HG03432 (cell line): ENCODE data around the gene BAMBI.

Experiments used
- ATAC-seq: cut with Tn5 transposase; IDR thresholded peaks from one replicate; pipeline ENCODE4 v1.9.1; 2021; ENCODE audit warnings: mild to moderate bottlenecking, moderate library complexity; ENCODE audit not compliant: unreplicated experiment

The BAMBI gene

DNA sequence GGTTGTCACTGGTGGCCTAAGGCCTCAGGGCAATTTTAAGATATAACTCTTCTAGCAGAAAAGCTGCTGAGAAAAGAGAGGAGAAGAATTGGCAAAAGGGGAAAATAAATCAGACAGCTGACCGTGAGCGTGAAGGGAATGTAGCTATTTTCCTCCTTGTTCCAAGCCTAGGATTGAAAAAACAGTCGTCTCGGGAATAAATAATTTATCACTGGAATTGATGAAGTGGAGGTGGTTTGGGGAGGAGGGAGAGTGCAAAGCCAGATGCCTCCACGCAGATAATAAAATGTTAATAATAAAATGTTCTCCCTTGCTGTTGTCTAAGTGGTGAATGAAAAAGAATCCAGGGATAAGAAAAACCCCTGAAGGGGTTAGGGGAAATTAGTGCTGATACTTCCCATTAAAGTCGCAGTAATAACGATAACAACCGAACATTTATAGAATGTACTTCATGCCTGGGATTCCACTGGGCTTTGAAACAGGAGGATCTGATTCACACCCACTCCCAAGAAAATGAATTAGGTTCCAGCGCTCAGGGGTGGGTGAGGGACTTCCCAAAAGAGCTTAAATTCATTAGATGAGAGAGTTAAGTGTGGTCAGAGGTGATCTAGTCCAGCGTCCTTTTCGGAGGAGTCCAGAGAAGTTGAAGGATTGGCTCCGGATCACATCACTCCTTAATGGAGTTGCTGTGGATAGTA is 27.3 kb downstream of the BAMBI start:
- no peak for ATAC-seq

- no peak for ATAC-seq
Measured at GRCh38 chr10:28705472-28705871, 28.2 kb downstream of the BAMBI start.

DNA sequence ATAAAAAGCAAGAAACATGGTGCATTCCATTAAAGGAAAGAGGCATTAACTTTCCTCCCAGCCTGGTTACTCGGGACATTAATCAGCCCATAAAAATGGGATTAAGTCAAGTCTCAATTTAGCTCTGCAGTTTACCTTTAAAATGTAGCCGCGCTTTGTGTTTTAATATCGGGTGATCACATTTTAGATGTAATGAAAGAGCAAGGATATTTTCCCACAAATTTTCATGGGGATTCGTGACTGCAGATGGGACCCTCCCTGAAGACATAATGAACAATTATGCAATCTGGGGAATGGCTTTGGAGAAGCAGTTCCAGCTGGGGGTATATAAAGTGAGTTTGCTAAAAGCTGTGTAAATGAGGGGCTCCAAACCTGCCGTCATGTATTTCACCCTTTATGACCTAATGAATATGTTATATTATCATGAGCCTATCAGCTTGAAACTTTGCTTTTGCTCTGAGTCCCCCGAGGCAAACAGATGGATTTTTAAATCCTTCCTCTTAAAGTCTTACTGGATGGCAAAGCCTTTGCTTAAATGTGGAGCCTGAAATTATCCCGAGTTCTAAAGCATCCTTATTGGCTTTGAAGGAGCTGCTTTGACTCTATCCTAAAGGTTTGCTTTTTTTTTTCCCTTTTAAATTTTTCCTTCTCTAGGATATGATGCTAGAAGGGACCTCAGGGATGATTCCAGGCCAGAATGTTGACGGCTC is 31.8 kb downstream of the BAMBI start:
- ATAC-seq: no peak

GRCh38 chr10:28710202-28710886 is 33.0 kb downstream of the BAMBI start:
- ATAC-seq: no peak

DNA sequence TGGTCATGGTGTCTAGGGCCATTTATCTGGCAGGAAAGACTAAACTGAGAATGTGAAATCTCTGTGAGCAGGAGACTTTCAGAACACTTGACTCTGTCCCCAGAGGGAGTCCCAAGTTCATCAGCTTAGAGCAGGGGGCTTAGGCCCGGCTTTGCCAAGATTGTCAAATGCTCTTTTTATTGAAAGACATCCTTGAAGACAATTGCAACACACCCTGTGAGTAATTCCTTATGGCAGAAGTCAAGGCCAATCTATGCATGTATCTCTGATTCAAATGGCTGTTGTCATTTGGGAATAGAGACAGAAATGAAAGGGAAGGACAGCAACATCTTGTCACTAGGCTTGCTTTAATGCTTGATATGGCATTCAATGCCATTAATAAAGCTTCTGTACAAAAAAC is 33.7 kb downstream of the BAMBI start:
- no peak for ATAC-seq

- ATAC-seq: no peak
Measured at GRCh38 chr10:28711776-28712175, 34.5 kb downstream of the BAMBI start.

- no peak for ATAC-seq
Measured at GRCh38 chr10:28713626-28714352, 36.5 kb downstream of the BAMBI start.

DNA sequence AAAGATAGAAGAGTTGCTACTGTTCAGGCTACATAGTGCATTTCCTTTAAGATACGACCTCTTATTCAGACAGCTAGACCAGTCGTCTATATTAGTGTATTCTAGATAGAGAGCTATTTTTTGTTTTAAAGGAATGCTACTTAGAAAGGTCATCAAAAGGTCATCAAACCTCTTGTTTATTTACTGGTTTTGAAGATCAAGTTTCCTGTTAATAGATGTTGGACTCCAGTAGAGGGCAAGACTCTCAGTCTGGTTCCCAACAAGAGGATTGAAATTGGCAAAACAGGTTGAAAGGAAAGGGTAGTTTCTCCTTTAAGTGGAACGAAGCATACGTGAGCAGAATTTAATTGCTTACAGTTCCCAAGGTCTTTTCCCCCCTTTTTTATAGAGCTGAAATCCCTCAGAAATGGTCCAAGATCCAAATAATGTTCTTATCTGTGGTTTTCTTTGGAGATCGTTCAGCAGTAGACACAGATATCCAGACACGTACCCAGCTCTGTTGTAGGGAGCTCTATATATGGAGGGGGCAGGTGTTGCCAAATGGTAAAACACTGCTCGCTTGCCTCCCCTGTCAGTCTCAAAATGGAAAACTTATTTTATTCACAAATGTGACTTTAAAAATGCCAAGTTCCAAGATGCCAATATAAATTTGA is 37.2 kb downstream of the BAMBI start:
- no peak for ATAC-seq

DNA sequence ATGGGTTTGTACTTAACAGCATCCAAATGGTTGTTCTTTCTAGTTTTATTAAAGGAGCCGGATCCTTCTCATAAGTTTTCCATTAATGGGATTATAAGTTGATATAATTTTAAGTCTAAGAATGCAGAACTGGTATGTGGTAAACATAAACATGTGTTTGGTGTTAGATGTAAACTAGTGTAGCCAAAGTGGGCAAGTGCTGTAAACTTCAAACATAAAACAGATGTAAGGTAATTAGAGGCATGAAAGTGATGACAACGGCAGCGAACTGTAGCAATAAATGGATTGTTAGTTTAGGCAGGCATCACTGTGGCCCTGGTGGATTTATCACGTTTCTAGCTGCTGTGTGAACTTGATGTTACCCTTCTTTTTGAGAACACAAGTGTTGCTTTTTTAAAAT is 37.9 kb downstream of the BAMBI start:
- ATAC-seq: no peak

DNA sequence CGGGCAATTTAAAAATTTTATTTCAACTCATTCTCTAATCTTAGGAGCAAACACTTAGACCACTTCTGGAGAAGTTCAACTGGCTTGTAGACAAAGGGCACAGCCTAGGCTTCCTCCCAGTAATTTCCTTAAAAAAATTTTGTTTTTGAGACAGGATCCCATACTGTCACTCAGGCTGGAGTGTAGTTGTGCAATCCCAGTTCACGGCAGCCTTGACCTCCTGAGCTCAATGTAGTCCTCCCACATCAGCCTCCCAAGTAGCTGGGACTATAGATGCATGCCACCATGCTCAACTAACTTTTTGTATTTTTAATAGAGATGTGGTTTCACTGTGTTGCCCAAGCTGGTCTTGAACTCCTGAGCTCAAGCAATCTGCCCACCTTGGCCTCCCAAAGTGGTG is 38.4 kb downstream of the BAMBI start:
- no peak for ATAC-seq

DNA sequence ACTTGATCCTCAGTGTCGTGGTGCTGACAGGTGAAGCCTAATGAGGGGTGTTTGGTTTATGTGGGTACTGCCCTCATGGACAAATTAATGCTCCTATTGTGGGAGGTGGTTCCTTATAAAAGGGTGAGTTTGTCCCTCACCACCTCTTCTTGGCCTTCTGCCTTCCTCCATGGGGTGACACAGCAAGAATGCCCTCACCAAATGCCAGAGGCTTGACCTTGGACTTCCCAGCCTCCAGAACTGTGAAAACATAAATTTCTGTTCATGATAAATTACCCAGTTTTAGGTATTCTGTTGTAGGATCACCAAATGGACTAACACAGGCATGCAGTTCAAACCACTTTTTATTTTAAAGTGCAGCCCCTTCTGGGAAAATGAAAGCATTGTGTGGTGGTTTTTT is 39.4 kb downstream of the BAMBI start:
- no peak for ATAC-seq

DNA sequence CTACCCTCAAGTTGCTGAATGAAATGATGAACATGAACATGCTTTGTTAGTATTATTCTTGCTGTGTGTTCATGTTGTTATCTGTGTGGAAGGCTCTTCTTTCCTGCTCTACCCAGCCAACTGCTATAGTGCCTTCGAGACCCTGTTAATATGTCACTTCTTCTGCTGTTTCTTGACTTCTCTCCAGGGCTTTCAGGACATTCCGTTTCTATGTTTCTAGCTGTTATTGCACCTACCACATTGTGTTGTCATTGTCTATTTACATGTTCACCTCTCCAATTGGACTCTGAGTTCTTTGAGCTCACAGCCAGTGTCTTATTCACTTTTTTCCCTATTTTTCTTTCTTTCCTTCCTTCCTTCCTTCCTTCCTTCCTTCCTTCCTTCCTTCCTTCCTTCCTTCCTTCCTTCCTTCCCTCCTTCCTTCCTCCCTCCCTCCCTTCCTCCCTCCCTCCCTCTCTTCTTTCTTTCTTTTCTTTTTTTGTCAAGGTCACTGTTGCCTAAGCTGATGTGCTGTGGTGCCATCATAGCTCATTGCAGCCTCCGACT is 40.4 kb downstream of the BAMBI start:
- ATAC-seq: no peak

DNA sequence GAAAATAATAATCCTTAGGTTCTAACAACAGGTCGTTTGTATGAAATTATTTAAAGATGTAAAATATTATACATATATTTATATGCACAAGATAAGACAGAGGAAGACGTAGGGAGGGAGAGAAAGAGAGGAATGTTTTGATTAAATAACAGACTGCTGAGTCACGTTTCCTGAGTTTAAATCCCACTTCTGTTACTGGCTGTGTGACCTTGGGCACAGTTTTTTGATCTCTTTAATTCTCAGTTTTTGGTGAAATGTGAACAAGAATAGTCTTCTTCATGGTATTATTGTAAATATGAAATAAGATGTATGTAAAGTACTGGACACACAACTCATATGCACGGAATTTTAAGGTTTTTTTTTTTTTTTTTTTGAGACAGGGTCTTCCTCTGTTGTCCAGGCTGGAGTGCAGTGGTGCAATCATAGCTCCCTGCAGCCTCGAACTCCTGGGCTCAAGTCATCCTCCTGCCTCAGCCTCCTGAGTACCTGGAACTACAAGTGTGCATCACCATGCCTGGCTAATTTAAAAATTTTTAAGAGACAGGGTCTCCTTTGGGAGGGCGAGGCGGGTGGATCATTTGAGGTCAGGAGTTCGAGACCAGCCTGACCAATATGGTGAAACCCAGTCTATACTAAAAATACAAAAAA is 42.6 kb downstream of the BAMBI start:
- ATAC-seq: no peak

GRCh38 chr10:28721318-28721951 is 44.1 kb downstream of the BAMBI start:
- ATAC-seq: no peak

DNA sequence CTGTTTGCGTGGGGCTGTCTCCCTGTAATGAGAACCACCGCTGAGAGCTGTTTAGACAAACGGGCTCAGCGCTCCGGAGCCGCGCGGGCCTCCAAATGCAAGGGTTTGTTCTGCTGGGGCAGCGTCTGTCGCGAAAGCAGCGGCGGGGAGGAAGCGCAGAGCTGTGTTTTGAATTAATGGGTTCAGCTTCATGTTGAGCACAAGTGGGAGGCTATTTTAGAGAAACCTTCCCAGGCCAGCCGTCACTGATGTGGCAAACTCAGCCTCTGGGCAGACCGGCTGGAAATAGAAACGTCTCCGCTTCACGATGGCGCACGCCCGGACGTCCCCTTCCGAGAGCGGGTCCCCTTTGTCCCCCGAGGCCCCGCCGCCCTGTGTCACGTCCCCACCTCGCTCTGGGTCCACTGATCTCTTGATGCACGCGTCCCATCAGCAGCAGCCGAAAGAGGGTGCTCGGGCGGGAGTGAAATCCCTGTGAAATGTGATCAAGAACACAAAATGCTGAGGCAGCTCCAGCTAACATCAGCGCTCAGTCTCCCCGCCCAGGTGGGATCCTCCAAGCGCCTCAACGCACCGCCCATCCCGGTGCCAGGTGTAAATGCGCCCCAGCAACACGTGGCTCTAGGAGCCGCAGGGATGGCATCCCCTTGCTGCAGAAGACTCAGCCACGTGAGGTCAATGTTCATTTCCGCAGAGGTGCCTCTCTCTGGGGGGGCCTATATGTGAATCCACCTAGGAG is 44.9 kb downstream of the BAMBI start:
- no peak for ATAC-seq

DNA sequence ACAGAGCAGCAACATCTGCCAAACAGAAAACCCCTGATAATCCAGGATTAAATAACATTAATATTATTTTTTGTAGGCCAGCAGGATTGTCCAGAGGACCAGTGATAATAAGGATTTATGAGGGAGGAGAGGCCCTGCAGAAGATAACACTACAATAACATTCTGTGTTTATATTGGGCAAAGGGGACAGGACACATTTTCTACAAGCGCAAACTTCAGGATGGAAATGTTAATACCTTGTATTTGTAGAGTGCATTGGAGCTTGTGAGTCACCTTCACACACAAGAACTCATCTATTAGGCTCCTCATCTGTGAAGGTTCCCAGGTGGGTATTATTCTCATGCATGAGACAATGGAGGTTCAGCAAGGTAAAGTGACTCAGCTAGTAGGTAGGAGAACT is 51.0 kb downstream of the BAMBI start:
- no peak for ATAC-seq

DNA sequence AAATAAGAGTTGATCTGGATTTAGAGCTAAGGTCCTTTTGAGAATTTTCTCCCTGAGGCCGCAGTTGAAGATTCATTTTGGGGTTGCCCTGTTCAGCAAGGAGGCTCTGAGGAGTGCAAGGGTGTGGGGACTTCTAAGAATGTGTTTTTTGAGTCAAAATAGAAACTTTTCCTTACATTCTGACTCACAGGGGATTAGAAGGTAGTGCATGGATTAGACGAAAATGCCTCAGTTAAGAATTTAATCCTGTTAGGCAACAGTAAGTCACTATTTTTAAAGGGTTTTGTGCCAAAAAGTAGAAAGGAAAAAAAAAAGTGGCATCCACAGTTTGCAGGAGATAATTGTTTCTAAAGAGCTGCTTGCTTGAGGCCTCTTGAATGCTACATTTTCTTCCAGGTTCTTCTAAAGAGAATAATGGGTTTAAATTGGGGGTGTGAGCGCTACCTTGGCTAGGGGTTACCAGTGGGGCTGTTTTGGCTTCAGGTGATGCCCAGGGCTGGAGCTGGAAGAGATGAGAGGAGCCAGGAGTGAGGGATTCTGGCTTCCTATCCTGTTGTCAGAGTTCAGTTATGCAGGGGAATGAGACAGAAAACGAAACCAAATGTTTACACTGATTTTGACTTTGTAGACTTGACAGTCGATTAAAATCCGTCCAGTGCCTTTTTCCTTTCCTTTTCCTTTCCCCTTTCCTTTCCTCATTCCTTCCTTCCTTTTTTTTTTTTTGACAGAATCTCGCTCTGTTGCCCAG is 52.9 kb downstream of the BAMBI start:
- ATAC-seq: no peak

DNA sequence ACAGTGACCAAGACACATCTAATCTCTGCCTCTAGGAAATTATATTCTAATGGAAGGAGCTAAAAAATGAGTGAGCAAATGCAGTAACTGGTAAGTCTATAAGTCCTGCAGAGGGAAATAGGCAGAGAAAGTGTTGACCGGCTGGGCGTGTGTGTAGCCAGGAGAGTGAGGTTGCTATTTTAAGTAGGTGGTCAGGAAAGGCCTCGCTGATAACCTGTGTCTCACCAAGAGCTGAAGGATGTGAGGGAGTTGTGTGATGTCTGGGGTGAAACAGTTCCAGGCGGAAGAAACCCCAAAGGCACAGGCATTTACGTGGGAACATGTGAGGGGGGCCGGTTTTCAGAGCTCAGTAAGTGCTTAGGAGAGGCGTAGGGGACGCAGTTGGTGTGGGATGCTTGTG is 54.8 kb downstream of the BAMBI start:
- ATAC-seq: no peak
